NB4 (cell line): Measurements from ENCODE around the gene GPR21.

ENCODE experiments used
- CTCF ChIP-seq: IDR thresholded peaks from one replicate; pipeline ENCODE4 v1.5.1; 2012; ENCODE audit warnings: low read depth, low read length
- MYC ChIP-seq: IDR thresholded peaks from 2 replicates; pipeline ENCODE4 v1.6.1; 2011; ENCODE audit warnings: low read depth, low read length
- POLR2A ChIP-seq: IDR thresholded peaks from 2 replicates; pipeline ENCODE4 v1.6.1; 2011; ENCODE audit warnings: mild to moderate bottlenecking; ENCODE audit not compliant: insufficient read length; ENCODE audit errors: extremely low read depth

- no peak for TF ChIP-seq CTCF
- TF ChIP-seq POLR2A = no peak
- TF ChIP-seq MYC = no peak
Observed at GRCh38 chr9:123044586-123044985, 11.1 kb downstream of the GPR21 start.
